GM18519 (cell line): ENCODE data around the gene USP30.
"Not testable (repeated sequence)": the region's sequence is repeated elsewhere in the genome, so short reads cannot be mapped to it uniquely, and the experiment has no call there.

Source experiments
- ATAC-seq: cut with Tn5 transposase; IDR thresholded peaks from one replicate; pipeline ENCODE4 v1.9.1; 2021; ENCODE audit warnings: mild to moderate bottlenecking, moderate library complexity; ENCODE audit not compliant: unreplicated experiment, low FRiP score

Gene USP30, protein sequence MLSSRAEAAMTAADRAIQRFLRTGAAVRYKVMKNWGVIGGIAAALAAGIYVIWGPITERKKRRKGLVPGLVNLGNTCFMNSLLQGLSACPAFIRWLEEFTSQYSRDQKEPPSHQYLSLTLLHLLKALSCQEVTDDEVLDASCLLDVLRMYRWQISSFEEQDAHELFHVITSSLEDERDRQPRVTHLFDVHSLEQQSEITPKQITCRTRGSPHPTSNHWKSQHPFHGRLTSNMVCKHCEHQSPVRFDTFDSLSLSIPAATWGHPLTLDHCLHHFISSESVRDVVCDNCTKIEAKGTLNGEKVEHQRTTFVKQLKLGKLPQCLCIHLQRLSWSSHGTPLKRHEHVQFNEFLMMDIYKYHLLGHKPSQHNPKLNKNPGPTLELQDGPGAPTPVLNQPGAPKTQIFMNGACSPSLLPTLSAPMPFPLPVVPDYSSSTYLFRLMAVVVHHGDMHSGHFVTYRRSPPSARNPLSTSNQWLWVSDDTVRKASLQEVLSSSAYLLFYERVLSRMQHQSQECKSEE

DNA sequence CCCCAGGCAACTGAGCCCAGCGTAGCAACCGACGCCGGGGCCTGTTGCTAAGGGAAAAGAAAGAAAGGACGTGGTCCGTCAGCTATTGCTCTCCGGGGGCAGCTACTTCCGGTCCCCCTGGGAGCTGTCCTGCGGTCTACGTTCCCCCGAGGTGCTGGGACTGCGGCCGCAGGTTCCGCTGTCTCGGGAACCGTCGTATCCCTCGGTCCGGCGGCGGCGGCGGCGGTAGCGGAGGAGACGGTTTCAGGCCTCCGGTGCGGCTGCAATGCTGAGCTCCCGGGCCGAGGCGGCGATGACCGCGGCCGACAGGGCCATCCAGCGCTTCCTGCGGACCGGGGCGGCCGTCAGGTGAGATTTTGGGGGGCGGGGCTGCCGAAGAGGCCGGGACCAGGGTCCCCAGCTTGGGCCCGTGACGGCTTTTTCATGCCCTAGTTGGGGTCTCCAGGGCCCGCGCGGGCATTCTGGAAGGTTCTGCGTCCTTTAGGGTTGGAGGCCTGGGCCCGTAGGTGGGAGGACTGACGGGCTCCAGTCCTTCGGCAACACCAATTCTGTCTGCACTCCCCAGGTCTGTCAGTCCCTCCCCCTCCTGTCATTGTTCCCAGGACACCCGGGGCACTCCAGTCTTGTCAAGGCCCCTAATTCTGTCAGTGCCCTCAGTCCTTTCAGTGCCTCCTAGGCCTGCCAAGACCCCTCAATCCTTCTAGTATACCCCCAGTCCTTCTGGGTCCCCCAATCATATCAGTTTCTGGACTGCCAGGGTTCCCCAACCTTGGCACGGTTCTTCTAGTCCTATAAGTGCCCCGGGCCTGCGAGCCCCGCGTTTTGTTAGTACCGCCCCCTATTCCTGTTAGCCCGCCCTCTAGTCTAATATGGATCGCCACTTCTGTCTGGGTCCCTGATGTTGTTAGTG is at the start of gene USP30:
Gene USP30 (plus strand): TSS at position 163 of the 910 bp plus-strand sequence. CDS start 103 bp downstream, at position 266.
- ATAC-seq = peak; percentile 55

DNA sequence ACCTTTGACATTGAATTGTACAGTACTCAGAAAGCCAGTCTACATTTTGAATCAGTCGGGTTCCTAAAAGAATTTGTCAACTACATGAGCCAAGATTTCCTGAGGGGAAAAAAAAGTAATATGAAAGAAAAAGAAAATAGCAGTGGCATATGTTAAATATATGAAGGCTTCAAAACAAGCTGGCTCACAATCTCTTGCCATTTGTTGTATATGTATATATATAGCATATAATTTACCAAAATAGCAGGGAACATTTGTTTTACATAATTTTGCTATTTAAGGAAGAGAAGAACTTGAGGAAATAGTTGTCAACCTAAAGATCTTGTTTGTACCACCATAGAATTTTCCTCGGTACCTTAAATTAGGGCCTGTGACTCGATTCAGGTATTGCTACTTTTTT is 48.4 kb upstream of the USP30 start:
- ATAC-seq = no peak

DNA sequence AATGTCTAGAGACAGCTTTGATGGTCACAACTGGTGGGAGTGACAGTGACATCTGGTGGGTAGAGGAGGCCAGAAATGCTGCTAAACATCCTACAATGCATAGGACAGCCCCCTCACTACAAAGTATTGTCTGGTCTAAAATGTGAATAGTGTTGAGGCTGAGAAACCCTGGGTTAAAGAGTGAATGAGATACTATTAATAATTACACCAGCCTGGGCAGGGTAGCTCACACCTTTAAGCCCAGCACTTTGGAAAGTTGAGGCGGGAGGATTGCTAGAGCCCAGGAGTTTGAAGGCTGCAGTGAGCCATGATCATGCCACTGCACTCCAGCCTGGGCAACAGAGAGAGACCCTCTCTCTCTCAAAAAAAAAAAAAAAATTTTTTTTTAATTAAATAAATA is 42.6 kb upstream of the USP30 start:
- no peak for ATAC-seq

DNA sequence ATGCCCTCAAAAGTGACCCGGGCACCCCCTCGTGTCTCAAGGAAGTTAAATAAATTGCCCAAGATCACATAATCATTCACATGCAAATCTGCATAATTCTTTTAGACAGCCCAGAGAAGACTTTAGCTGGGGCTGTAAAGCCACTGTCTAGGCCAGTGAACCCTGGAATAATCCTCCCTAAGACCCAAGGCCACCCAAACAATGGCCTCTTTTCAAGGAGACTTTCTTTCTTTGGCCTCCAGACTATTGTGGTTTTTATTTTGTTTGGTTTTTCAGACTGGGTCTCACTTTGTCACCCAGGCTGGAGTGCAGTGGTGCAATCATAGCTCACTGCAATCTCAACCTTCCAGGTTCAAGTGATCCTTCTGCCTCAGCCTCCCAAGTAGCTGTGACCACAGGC is 42.1 kb upstream of the USP30 start:
- no peak for ATAC-seq

DNA sequence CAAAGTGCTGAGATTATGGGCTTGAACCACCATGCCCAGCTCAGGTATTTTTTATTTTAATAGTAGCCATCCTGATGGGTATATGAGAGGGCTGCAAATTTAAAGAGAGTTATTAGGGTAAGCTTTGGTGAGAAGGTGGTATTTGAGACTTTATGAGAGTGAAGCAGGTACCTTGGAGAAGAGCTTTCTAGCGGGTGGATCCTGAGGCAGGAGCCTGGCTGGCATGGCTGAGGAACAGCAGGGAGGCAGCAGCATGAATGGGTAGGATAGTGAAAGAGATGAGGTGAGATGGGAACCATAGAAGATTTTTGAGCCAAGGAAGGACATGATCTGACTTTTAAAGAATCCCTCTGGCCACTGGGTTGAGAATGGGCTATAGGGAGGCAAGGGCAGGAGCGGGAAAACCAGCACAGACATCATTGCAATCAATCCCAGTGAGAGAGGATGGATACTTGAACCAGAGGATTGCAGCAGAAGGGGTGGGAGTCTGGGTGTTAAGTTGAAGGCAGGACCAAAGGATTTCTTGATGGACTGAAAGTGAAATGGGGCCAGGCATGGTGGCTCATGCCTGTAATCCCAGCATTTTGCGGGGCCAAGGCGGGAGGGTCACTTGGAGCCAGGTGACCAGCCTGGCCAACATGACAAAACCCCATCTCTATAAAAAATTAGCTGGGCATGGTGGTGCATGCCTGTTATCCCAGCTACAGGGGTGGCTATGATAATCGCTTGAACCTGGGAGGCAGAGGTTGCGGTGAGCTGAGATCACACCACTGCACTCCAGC is 37.2 kb upstream of the USP30 start:
- no peak for ATAC-seq

DNA sequence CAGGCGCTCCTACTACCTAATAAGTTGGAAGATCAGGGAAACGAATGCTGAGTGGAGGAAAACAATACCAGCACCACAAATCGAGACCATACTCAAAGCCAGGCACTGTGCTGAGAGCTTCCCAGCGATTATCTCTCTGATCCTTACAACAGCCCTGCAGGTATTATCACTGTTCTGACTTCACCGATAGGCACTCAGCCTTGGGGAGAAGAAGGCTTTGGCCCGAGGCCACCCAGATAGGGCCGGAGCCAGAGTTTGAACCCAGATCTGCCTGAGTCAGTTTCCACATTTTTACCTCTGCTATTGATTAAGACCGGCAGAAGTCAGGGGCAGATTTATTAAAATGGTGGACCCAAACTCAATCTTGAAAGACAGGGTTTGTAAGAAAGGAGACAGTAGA is 36.4 kb upstream of the USP30 start:
- no peak for ATAC-seq

DNA sequence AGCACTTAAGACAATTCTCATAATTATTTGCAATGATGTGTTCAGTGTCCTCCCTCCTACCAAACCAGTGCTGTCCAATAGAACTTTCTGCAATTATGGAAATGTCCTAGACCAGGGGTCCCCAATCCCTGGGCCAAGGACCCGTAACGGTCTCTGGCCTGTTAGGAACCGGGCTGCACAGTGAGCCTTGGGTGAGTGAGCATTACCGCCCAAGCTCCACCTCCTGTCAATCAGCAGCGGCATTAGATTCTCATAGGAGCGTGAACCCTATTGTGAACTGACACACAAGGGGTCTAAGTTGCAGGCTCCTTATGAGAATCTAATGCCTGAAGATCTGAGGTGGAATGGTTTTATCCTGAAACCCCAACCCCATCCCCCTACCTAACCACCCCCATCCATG is 35.4 kb upstream of the USP30 start:
- ATAC-seq = no peak

DNA sequence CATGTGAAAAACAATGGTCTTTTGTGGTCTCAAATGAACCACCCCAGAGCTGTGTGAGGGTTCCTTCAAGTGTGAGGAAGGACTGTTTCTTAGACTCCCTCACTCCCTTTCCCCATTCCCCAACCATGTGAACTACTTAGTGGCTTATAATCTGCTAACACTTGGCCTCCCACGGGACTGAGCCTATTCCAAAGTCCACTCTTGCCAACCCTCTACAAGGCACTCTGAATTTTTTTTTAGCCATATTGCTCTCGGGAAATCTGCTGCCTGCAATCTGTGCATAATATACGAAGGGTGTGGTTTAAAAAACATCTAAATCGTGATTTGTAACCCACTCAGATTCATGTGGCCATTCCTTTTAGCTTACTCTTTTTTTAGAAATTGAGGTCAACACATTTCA is 34.1 kb upstream of the USP30 start:
- ATAC-seq = no peak

DNA sequence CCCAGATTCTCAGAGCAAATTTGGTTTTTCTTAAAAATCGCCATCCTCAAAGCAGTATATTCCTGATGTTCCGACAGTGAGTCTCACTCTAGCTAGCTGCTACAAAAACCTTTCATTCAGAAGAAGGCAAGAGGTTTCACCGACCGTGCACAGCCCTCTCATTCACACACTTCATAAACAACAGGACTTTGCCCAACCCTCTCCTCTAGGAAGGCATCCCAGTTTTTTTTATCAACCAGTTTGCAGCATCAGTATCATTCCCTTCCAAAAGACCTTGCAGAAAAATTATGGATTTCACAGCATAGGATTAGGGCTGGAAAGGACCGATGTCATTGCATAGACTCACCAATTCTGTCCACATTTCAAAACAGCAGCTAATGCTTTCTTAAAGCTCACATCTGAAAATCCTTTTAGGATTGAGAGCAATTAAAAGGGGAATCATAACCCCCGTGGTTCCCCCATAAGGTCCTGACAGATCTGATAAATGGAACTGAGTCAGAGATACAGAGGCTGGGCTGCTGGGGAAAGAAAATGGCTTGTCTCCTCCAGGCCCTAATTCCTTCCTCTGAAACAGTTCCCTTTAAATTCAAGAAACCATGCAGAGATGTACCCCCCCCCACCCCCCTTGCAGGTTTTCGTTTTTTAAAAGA is 32.1 kb upstream of the USP30 start:
- ATAC-seq = no peak

DNA sequence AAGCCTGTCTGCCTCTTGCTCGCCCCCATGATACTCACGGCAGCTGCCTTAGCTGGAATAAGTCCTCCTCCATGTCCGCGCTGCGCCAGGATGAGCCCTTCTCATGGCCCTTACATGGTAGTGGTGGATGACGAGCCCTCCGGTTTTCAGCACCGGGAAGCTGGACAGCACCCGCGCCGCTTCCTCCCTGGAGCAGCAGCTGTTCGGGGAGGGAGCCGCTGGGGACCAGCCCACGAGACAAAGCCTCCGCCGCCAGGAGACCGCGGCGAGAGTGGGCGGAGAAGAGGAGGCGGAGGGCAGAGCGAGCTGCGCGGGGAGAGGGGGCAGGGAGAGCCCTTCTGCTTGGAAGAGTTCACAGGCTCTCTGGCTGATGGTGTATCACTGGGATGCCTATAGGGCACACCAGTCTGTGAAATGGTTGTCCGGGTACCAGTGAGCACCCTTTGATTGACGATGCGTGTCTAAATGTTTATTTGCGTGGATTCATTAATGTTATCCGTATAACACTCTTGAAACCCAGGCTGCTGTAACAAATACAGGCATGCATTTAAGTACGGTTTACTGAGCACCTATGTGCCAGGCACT is 31.5 kb upstream of the USP30 start, which contains the start of gene SVOP:
Gene SVOP (minus strand): TSS at position 273 of the 585 bp plus-strand sequence. CDS start 200 bp downstream, at position 73.
- ATAC-seq = no peak

DNA sequence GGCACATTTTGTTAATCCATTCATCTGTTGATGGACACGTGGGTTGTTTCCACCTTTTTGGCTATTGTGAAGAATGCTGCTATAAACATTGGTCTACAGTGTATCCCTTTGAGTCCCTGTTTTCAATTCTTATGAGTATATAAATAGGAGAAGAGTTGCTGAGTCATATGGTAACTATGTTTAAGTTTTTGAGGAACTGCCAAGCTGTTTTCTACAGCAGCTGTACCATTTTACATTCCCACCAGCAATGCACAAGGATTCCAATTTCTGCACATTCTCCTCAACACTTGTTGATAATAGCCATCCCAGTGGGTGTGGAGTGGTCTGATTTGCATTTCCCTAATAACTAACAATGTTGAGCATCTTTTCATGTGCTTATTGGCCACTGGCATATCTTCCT is 24.6 kb upstream of the USP30 start:
- no peak for ATAC-seq

DNA sequence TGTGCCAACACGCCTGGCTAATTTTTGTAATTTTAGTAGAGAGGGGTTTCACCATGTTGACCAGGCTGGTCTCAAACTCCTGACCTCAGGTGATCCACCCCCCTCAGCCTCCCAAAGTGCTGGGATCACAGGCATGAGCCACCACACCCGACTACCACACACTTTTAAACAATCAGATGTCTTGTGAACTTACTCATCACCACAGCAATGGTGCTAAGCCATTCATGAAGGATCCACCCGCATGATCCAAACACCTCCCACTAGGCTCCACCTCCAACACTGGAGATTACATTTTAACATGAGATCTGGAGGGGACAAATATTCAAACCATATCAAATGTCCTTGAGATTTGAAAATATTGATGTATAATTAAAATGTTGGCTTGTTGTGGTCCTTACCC is 23.8 kb upstream of the USP30 start:
- ATAC-seq = not testable (repeated sequence)

DNA sequence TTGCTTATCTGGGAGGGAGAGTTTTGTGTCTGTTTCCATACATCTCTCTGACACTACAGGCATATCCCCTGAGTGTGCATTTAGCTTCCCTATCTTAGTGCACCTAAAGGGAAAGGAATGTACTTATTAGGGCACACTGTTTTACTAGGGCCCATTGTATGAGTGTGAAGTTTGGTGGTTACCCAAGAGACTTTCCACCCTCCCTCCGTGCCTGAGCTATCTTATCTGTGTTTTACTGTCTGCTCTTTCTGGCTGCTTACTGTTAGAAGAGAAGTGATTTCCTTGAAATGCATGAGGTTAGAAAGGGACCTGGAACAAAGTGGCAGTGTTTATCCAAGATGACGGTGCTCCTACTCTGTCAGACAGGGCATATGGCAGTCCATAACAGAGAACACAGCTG is 23.0 kb upstream of the USP30 start:
- ATAC-seq = no peak

DNA sequence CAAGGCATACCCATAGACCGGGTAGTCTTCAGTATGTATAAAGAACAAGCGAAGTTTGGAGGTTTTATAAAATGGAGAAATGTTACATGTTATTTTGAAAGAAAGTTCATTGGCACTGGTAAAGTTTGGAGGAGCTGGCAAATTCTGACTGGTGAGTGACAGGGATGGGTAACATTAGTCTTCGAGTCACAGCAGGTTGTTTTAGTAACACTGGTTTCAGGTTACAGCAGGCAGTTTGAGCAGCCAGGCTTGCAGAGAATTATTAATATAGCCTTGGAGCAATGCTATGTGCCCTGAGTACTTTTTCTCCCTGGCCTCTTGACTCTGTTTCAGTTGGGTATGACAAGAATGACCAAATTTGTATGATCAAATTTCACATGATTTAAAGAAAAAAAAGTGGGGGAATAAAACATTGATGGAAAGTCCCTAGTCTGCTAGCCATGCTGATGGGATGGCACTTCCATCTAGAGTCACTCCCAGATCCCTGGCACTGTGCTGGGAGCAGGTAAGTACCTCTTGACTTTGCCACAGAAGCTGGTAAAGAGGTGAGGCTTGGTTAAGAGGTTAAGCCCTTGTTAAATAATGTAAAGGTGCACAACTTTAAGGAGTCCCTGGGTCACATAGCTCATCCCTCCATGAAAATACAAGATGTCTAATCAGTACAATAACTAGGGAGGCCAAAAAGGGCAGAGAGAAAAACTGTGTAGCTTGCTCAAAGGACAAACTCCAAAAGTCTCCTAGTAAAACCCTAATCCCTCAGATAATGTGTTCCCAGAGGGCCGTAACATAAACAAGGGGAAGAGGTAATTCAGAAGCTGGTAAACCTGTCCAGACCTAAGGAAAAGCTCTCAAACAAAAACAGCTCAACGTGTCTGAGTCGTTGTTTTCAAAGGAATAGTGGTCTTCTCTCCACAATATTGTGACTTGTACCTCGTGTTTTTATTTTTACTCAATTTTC is 18.9 kb upstream of the USP30 start:
- ATAC-seq = no peak

DNA sequence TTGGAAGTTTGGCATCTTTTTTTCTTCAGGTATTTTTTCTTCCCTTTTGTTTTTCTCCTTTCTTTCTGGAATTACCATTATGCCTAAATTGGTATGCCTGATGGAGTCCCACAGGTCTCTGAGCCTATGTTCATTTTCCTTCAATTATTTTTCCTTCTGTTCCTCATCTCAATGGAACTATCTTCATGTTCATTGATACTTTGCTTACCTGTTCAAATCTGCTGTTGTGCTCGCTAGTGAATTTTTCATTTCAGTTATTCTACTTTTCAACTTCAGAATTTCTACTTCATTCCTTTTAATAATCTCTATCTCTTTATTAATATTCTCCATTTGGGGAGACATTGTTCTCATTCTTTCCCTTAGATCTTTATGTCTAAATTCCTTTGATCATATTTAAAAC is 15.4 kb upstream of the USP30 start:
- ATAC-seq = no peak

DNA sequence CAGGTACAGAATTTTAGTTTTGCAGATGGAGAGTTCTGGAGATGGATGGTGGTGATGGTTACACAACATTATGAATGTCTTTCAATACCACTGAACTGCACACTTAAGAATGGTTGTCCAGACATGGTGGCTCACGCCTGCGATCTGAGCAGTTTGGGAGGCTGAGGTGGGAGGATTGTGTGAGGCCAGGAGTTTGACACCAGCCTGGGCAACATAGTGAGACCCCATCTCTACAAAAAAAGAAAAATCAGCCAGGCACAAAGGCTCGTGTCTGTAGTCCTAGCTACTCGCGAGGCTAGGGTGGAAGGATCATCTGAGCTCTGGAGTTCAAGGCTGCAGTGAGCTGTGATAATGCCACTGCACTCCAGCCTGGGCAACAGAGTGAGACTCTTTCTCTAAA is 8.1 kb upstream of the USP30 start:
- no peak for ATAC-seq

DNA sequence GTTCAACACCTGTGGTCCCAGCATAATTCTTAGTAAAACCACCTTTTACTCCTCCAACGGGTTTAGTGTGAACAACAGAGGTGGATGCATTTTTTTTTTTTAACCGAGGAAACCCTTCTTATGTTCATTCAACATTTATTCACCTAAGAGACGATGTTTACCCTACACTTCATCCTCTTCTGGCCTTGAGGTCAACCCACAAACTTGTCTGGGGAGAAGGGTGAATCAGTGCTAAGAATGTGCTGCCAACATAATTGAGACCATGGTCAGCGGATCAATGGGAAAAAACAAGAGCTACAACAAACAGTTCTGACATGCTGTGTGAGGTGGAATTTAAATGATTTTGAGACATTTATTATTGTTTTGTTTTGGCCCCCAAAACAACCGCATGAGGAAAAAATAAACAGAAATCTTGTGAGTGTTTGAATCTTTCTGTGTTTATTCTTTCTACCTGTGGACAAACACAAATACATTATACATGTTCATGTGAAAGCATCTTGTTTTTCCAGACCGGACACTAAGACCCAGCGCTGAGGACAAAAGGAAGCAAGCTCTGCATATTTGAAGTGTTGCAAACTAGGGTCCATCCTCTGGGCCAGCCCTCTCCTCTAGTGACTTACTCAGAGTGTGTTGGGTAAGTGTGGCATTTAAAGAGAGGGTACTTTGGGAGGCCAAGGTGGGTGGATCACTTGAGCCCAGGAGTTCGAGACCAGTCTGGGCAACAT is 5.1 kb upstream of the USP30 start:
- no peak for ATAC-seq

DNA sequence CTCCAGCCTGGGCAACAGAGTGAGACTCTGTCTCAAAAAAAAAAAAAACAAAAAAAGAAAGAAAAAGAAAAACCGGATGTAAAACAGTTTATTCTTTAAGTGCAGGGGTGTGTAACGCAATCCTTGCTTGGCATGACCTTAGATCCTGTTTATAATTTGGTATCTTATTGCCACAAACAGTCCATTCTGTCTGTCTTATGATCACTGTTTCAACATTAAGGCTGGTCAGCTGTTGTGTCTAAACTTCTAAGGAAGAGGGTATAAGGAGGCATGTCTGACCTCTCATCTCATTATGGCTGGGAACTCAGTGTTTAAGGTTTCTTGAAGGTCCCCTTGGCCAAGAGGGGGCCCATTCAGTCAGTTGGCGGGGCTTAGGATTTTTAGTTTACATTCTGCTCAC is 3.7 kb upstream of the USP30 start:
- ATAC-seq = not testable (repeated sequence)
